OCI-LY1 (cell line): ENCODE data around the gene EIF2S3.

Experiments used
- H2AFZ ChIP-seq: fragments of 200-600 bp; sonication (generic), shearing (Covaris generic); 2 replicates; pipeline ENCODE4 v1.6.0; 2014; ENCODE audit warnings: antibody characterized with exemption, mild to moderate bottlenecking, low read length
- H3F3A ChIP-seq: fragments of 200-600 bp; sonication (generic), shearing (Covaris generic); 2 replicates; pipeline ENCODE4 v1.6.0; 2014; ENCODE audit warnings: mild to moderate bottlenecking, antibody characterized with exemption, low read length, moderate library complexity; ENCODE audit not compliant: insufficient read depth
- H3K27ac ChIP-seq: fragments of 200-600 bp; sonication (generic); 2 replicates; pipeline ENCODE4 v1.5.1; 2014; ENCODE audit warnings: low read length, mixed run types, mild to moderate bottlenecking, low read depth; ENCODE audit not compliant: poor library complexity, severe bottlenecking
- H3K27me3 ChIP-seq: fragments of 200-600 bp; sonication (generic); 2 replicates; pipeline ENCODE4 v1.6.0; 2014; ENCODE audit warnings: antibody characterized with exemption, mild to moderate bottlenecking, low read length, moderate library complexity; ENCODE audit not compliant: insufficient read depth
- H3K36me3 ChIP-seq: fragments of 200-600 bp; sonication (generic); 2 replicates; pipeline ENCODE4 v1.6.1; 2014; ENCODE audit warnings: mild to moderate bottlenecking, antibody characterized with exemption, low read length, moderate library complexity, mixed read lengths; ENCODE audit not compliant: insufficient read depth
- H3K4me1 ChIP-seq: fragments of 200-600 bp; sonication (generic); 2 replicates; pipeline ENCODE4 v1.5.1; 2014; ENCODE audit warnings: mild to moderate bottlenecking, low read length, moderate library complexity; ENCODE audit not compliant: insufficient read depth, severe bottlenecking
- H3K4me2 ChIP-seq: fragments of 200-600 bp; sonication (generic), shearing (Covaris generic); 2 replicates; pipeline ENCODE4 v1.6.1; 2014; ENCODE audit warnings: low read length
- H3K4me3 ChIP-seq: fragments of 200-600 bp; sonication (generic); 2 replicates; pipeline ENCODE4 v1.5.1; 2014; ENCODE audit warnings: low read length, low read depth, mild to moderate bottlenecking, mixed read lengths; ENCODE audit not compliant: poor library complexity, severe bottlenecking
- H3K79me2 ChIP-seq: fragments of 200-600 bp; shearing (Covaris generic); 2 replicates; pipeline ENCODE4 v1.6.1; 2016; ENCODE audit warnings: mixed run types, low read length, mixed read lengths; ENCODE audit not compliant: insufficient read depth
- H3K9ac ChIP-seq: fragments of 200-600 bp; sonication (generic), shearing (Covaris generic); 2 replicates; pipeline ENCODE4 v1.6.1; 2014; ENCODE audit warnings: mild to moderate bottlenecking, low read length, mixed read lengths
- H3K9me2 ChIP-seq: fragments of 200-600 bp; sonication (generic), shearing (Covaris generic); 2 replicates; pipeline ENCODE4 v1.6.1; 2014; ENCODE audit warnings: low read depth, mild to moderate bottlenecking, low read length, mixed read lengths
- H3K9me3 ChIP-seq: fragments of 200-600 bp; shearing (Covaris generic); 2 replicates; pipeline ENCODE4 v1.6.1; 2014; ENCODE audit warnings: low read length, mixed read lengths
- H4K20me1 ChIP-seq: fragments of 200-600 bp; sonication (generic), shearing (Covaris generic); 2 replicates; pipeline ENCODE4 v1.6.0; 2016; ENCODE audit warnings: mild to moderate bottlenecking, low read length; ENCODE audit not compliant: insufficient read depth
- CTCF ChIP-seq: fragments of 200-600 bp; sonication (generic), shearing (Covaris generic); IDR thresholded peaks from 2 replicates; pipeline ENCODE4 v1.5.1; 2017; ENCODE audit warnings: mild to moderate bottlenecking, antibody characterized with exemption, low read length, moderate library complexity, mixed read lengths
- EZH2 ChIP-seq: fragments of 200-600 bp; sonication (generic), shearing (Covaris generic); IDR thresholded peaks from 2 replicates; pipeline ENCODE4 v1.8.0; 2017; ENCODE audit warnings: borderline replicate concordance, mixed run types, mild to moderate bottlenecking, antibody characterized with exemption, low read length, moderate library complexity, mixed read lengths

Gene EIF2S3

GRCh38 chrX:24027985-24028384 lies 26.8 kb upstream of the EIF2S3 start:
- no peaks in the 10 kb centered on the region for H3K27me3 ChIP-seq
- H3K79me2 ChIP-seq, result peaks cover 17% of the 10 kb centered on the region
- no peak overlapping the region for H2AFZ ChIP-seq
- no peak overlapping the region for H3K4me3 ChIP-seq
- TF ChIP-seq EZH2, result no peak
- TF ChIP-seq CTCF, result no peak
- H4K20me1 ChIP-seq, result no peaks in the 10 kb centered on the region
- no peak overlapping the region for H3K4me2 ChIP-seq
- no peaks in the 10 kb centered on the region for H3F3A ChIP-seq
- peaks cover 15% of the 10 kb centered on the region for H3K4me1 ChIP-seq
- 0 out of 2 replicates have a peak, but pooled peaks cover under 1% of the 10 kb centered on the region for H3K36me3 ChIP-seq
- H3K9me3 ChIP-seq, result no peaks in the 10 kb centered on the region
- H3K9ac ChIP-seq, result no peak overlapping the region
- H3K27ac ChIP-seq, result no peak overlapping the region
- H3K9me2 ChIP-seq, result no peaks in the 10 kb centered on the region

GRCh38 chrX:24030597-24030996 lies 24.2 kb upstream of the EIF2S3 start:
- no peak overlapping the region for H2AFZ ChIP-seq
- H3K27me3 ChIP-seq, result no peaks in the 10 kb centered on the region
- no peaks in the 10 kb centered on the region for H3K9me3 ChIP-seq
- no peaks in the 10 kb centered on the region for H3F3A ChIP-seq
- peaks cover 9% of the 10 kb centered on the region for H3K4me1 ChIP-seq
- H3K79me2 ChIP-seq, result no peaks in the 10 kb centered on the region
- TF ChIP-seq CTCF (no peak), EZH2 (no peak)
- H3K4me3 ChIP-seq, result no peak overlapping the region
- no peak overlapping the region for H3K27ac ChIP-seq
- no peaks in the 10 kb centered on the region for H4K20me1 ChIP-seq
- H3K9me2 ChIP-seq, result no peaks in the 10 kb centered on the region
- no peak overlapping the region for H3K9ac ChIP-seq
- H3K36me3 ChIP-seq, result no peaks in the 10 kb centered on the region
- H3K4me2 ChIP-seq, result no peak overlapping the region

- Histone ChIP-seq H3K27me3 (no peaks in the 10 kb centered on the region), H4K20me1 (no peaks in the 10 kb centered on the region), H3K4me1 (no peaks in the 10 kb centered on the region), H3K9ac (no peak overlapping the region), H3K27ac (no peak overlapping the region), H3K36me3 (no peaks in the 10 kb centered on the region), H3K9me2 (no peaks in the 10 kb centered on the region), H3K9me3 (no peaks in the 10 kb centered on the region), H3K4me2 (no peak overlapping the region), H3K4me3 (no peak overlapping the region), H3F3A (no peaks in the 10 kb centered on the region), H3K79me2 (no peaks in the 10 kb centered on the region), H2AFZ (no peak overlapping the region)
- TF ChIP-seq CTCF (no peak), EZH2 (no peak)
Observed at GRCh38 chrX:24034485-24034884, 20.3 kb upstream of the EIF2S3 start.
